ENCODE results near the gene OR6N1. TPM values are rescaled to one million over a fixed set of nuclear protein-coding genes. Genes with fewer than 3 reads are reported as not detected.

Gene OR6N1
- total and polyA plus RNA-seq, 2 of the 4 experiments (the other 2 are of a cell fraction): not detected

DNA sequence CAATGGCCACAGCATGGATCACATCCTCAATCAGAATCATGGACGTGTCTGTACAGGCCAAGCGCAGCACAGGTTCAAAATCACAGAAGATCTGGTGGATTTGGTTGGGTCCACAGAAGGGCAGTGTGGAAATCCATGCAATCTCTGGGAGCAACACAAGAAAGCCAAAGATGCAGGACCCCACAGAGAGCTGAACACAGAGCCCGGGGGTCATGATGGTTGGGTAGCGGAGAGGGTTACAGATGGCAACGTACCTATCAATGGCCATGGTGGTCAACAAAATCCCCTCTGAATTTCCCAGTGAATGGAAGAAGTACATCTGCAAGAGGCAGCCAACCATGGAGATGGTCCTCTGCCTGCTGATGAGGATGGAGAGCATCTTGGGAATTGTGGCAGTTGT is 47.6 kb downstream of the OR6N1 start:
- Histone ChIP-seq H3K23ac (ENCODE audit: low read depth, low read length) (no peak overlapping the region), H4K20me1 (ENCODE audit: insufficient read depth, low read length) (no peaks in the 10 kb centered on the region), H3K9me3 (ENCODE audit: control insufficient read depth, insufficient read depth, low read length) (no peaks in the 10 kb centered on the region), H2BK5ac (ENCODE audit: low read depth, low read length, poor library complexity, severe bottlenecking) (no peak overlapping the region), H2AFZ (replicated peaks; ENCODE audit: low read length, poor library complexity) (no peak overlapping the region), H3K27ac (ENCODE audit: insufficient read depth, low read length) (no peak overlapping the region), H3K18ac (ENCODE audit: low read depth, low read length) (no peak overlapping the region), H3K14ac (replicated peaks; ENCODE audit: low read depth, low read length) (no peak overlapping the region), H2AK9ac (replicated peaks; ENCODE audit: low read depth, low read length, poor library complexity) (no peak overlapping the region), H3K79me1 (ENCODE audit: low read depth in 1 of 2, low read length in 2 of 2) (no peaks in the 10 kb centered on the region), H3K4ac (ENCODE audit: low read depth, low read length) (no peak overlapping the region), H3K4me3 (ENCODE audit: insufficient read depth, low read depth, low read length) (no peak overlapping the region), H3K56ac (ENCODE audit: extremely low read depth, insufficient read depth, low read length) (no peak overlapping the region), H4K8ac (ENCODE audit: low read depth in 2 of 2, low read length in 2 of 2) (no peak overlapping the region), H3K4me1 (ENCODE audit: control insufficient read depth, insufficient read depth, low read length) (no peaks in the 10 kb centered on the region), H3K9me1 (ENCODE audit: insufficient read depth, low read length) (no peaks in the 10 kb centered on the region), H2AK5ac (ENCODE audit: low read depth, low read length) (no peak overlapping the region), H4K5ac (ENCODE audit: low read depth, low read length) (no peak overlapping the region), H3K4me2 (ENCODE audit: low read depth, low read length) (no peak overlapping the region), H2BK120ac (ENCODE audit: low read depth, low read length) (no peak overlapping the region), H2BK20ac (ENCODE audit: low read depth, low read length) (no peak overlapping the region), H3K36me3 (ENCODE audit: control insufficient read depth, insufficient read depth, low read length) (no peaks in the 10 kb centered on the region), H4K91ac (ENCODE audit: insufficient read depth, low read depth, low read length) (no peak overlapping the region), H3K9ac (ENCODE audit: low read depth, low read length) (no peak overlapping the region), H3K27me3 (ENCODE audit: control insufficient read depth, insufficient read depth, low read length) (no peaks in the 10 kb centered on the region), H2BK15ac (ENCODE audit: low read depth, low read length) (no peak overlapping the region)
- POLR2A ChIA-PET (ENCODE audit: unreplicated experiment): no interaction called here
- CTCF ChIA-PET: no interaction called here
- DNase-seq (no peak), ATAC-seq (ENCODE audit: low read depth) (no peak)
- intact Hi-C loops (cut with micrococcal nuclease): no loop called here
- no CpG with 5 or more reads among the region's 5 CpGs for WGBS, 2 experiments (ENCODE audit: extremely low coverage in 2 of 2, insufficient read length in 1 of 2)
- TF ChIP-seq, protein P1, sequence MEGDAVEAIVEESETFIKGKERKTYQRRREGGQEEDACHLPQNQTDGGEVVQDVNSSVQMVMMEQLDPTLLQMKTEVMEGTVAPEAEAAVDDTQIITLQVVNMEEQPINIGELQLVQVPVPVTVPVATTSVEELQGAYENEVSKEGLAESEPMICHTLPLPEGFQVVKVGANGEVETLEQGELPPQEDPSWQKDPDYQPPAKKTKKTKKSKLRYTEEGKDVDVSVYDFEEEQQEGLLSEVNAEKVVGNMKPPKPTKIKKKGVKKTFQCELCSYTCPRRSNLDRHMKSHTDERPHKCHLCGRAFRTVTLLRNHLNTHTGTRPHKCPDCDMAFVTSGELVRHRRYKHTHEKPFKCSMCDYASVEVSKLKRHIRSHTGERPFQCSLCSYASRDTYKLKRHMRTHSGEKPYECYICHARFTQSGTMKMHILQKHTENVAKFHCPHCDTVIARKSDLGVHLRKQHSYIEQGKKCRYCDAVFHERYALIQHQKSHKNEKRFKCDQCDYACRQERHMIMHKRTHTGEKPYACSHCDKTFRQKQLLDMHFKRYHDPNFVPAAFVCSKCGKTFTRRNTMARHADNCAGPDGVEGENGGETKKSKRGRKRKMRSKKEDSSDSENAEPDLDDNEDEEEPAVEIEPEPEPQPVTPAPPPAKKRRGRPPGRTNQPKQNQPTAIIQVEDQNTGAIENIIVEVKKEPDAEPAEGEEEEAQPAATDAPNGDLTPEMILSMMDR (conservative IDR thresholded peaks at IDR 0.05; ENCODE audit: low read depth, low read length): no peak
- TF ChIP-seq, protein P2, sequence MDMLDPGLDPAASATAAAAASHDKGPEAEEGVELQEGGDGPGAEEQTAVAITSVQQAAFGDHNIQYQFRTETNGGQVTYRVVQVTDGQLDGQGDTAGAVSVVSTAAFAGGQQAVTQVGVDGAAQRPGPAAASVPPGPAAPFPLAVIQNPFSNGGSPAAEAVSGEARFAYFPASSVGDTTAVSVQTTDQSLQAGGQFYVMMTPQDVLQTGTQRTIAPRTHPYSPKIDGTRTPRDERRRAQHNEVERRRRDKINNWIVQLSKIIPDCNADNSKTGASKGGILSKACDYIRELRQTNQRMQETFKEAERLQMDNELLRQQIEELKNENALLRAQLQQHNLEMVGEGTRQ (IDR thresholded peaks at IDR 0.05; ENCODE audit: low read depth, low read length): no peak
- TF ChIP-seq RCOR1 (IDR thresholded peaks at IDR 0.05; ENCODE audit: insufficient replicate concordance, low read length): no peak
- TF ChIP-seq RFX5 (IDR thresholded peaks at IDR 0.05; ENCODE audit: low read depth, low read length): no peak
- TF ChIP-seq SMC3 (IDR thresholded peaks at IDR 0.05; ENCODE audit: low read depth, low read length): no peak
- no peak for TF ChIP-seq POLR2A (IDR thresholded peaks at IDR 0.05; ENCODE audit: low read depth, low read length)
- no peak for TF ChIP-seq RAD21 (IDR thresholded peaks at IDR 0.05; ENCODE audit: low read length)
- no peak for TF ChIP-seq BHLHE40 (IDR thresholded peaks at IDR 0.05; ENCODE audit: low read depth, low read length)
- TF ChIP-seq MXI1 (IDR thresholded peaks at IDR 0.05; ENCODE audit: borderline replicate concordance, low read depth, low read length): no peak
- no peak for TF ChIP-seq CHD1 (IDR thresholded peaks at IDR 0.05; ENCODE audit: low read depth, low read length)
- TF ChIP-seq FOS (IDR thresholded peaks at IDR 0.05; ENCODE audit: low read depth, low read length): no peak
- no peak for TF ChIP-seq MAZ (IDR thresholded peaks at IDR 0.05; ENCODE audit: borderline replicate concordance, low read depth, low read length)
- TF ChIP-seq, protein P3, sequence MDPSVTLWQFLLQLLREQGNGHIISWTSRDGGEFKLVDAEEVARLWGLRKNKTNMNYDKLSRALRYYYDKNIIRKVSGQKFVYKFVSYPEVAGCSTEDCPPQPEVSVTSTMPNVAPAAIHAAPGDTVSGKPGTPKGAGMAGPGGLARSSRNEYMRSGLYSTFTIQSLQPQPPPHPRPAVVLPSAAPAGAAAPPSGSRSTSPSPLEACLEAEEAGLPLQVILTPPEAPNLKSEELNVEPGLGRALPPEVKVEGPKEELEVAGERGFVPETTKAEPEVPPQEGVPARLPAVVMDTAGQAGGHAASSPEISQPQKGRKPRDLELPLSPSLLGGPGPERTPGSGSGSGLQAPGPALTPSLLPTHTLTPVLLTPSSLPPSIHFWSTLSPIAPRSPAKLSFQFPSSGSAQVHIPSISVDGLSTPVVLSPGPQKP (IDR thresholded peaks at IDR 0.05; ENCODE audit: borderline replicate concordance, low read depth, low read length): no peak
- no peak for TF ChIP-seq CEBPB (IDR thresholded peaks at IDR 0.05; ENCODE audit: low read depth, low read length)
- TF ChIP-seq NFE2L2 (IDR thresholded peaks at IDR 0.05; ENCODE audit: low read depth, low read length): no peak
- no peak for TF ChIP-seq MAFK (IDR thresholded peaks at IDR 0.05; ENCODE audit: low read depth, low read length)
- dilution Hi-C loops (cut with HindIII; ENCODE audit: low sequenced_read_pairs, unreplicated experiment): no loop called here
- in situ Hi-C loops (cut with MboI; ENCODE audit: low sequenced_read_pairs): no loop called here
- no TSS peak for BruUV-seq (replicated peaks)
